K562 (cell line): ENCODE data around the gene GPR85. TPM values are rescaled to one million over a fixed set of nuclear protein-coding genes. Genes with fewer than 3 reads are reported as not detected.

ENCODE experiments used
- ATF1 ChIP-seq, 2 experiments: fragments of 450-650 bp in 1 of 2; IDR thresholded peaks; 2 replicates each; pipeline ENCODE4 v1.6.1; 2016; ENCODE audit warnings: missing compliant biosample characterization in 1 of 2, missing genetic modification characterization in 1 of 2
- KLF16 ChIP-seq: IDR thresholded peaks from 2 replicates; pipeline ENCODE4 v1.6.1; 2016; ENCODE audit warnings: antibody characterized with exemption
- MGA ChIP-seq: fragments of 450-650 bp; IDR thresholded peaks from 2 replicates; pipeline ENCODE4 v1.6.1; 2016; ENCODE audit warnings: mild to moderate bottlenecking, moderate library complexity
- ZBED1 ChIP-seq: IDR thresholded peaks from 2 replicates; pipeline ENCODE4 v1.6.1; 2014
- ZEB2 ChIP-seq: fragments of 450-650 bp; IDR thresholded peaks from 2 replicates; pipeline ENCODE4 v1.6.1; 2016
- ZNF184 ChIP-seq: sonication (generic); formaldehyde crosslinking; IDR thresholded peaks from 2 replicates; pipeline ENCODE4 v1.5.0; 2020; ENCODE audit warnings: missing genetic modification reagents
- polyA plus RNA-seq, 8 experiments: library from polyadenylated mRNA; depleted of rRNA in 4 of 8; stranded (reverse) in 5 of 8; unstranded in 3 of 8; fragments of >200 nt; fragmentation: Nextera tagmentation in 2 of 8; fragmentation: Illumina TruSeq in 1 of 8; extraction: Ambion mirVana in 2 of 8; extraction: Trizol in 1 of 8; gene quantifications; 2 replicates each; pipeline versions ENCODE4 v1.2.1 to v1.2.3, GENCODE V29; 2011 to 2014; ENCODE audit warnings: inconsistent platforms in 1 of 8, missing spikeins in 1 of 8
- total RNA-seq, 7 experiments: library from RNA; depleted of rRNA in 6 of 7; stranded (reverse); fragments of >200 nt in 6 of 7; fragmentation: Illumina TruSeq in 2 of 7; extraction: Trizol in 2 of 7; gene quantifications; 2 replicates each; pipeline versions ENCODE4 v1.2.1 to v1.2.3, GENCODE V29; 2011 to 2021; ENCODE audit warnings: low replicate concordance in 1 of 7
- TF ChIP-seq, protein P1 (sequence below), 2 experiments: fragments of 450-650 bp in 1 of 2; sonication (generic) in 1 of 2; formaldehyde crosslinking in 1 of 2; IDR thresholded peaks; 2 replicates each; pipeline versions ENCODE4 v1.7.1 to v1.9.0; 2016 to 2022; ENCODE audit warnings: inconsistent platforms in 1 of 2, mild to moderate bottlenecking in 1 of 2, missing genetic modification reagents in 1 of 2

The GPR85 gene
- total and polyA plus RNA-seq, 9 of the 15 experiments (the other 6 are each of a cell fraction or from before 2014, with no cell fraction given): 2.9 to 18.2 (median 4.0) TPM

- TF ChIP-seq, protein P1, sequence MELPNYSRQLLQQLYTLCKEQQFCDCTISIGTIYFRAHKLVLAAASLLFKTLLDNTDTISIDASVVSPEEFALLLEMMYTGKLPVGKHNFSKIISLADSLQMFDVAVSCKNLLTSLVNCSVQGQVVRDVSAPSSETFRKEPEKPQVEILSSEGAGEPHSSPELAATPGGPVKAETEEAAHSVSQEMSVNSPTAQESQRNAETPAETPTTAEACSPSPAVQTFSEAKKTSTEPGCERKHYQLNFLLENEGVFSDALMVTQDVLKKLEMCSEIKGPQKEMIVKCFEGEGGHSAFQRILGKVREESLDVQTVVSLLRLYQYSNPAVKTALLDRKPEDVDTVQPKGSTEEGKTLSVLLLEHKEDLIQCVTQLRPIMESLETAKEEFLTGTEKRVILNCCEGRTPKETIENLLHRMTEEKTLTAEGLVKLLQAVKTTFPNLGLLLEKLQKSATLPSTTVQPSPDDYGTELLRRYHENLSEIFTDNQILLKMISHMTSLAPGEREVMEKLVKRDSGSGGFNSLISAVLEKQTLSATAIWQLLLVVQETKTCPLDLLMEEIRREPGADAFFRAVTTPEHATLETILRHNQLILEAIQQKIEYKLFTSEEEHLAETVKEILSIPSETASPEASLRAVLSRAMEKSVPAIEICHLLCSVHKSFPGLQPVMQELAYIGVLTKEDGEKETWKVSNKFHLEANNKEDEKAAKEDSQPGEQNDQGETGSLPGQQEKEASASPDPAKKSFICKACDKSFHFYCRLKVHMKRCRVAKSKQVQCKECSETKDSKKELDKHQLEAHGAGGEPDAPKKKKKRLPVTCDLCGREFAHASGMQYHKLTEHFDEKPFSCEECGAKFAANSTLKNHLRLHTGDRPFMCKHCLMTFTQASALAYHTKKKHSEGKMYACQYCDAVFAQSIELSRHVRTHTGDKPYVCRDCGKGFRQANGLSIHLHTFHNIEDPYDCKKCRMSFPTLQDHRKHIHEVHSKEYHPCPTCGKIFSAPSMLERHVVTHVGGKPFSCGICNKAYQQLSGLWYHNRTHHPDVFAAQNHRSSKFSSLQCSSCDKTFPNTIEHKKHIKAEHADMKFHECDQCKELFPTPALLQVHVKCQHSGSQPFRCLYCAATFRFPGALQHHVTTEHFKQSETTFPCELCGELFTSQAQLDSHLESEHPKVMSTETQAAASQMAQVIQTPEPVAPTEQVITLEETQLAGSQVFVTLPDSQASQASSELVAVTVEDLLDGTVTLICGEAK (IDR thresholded peaks at IDR 0.05): peak; percentile 57
- TF ChIP-seq, protein P1 (CRISPR knock-in tag; IDR thresholded peaks at IDR 0.05): peak; percentile 10; the same call in 1 of the 2 replicates
- TF ChIP-seq MGA (no peak), ZBED1 (0 out of 2 replicates have a peak, but pooled peaks have one; percentile 19), ZNF184 (CRISPR knock-in tag) (no peak), ATF1 (CRISPR knock-in tag; IDR thresholded peaks at IDR 0.05) (no peak), ATF1 (tag; IDR thresholded peaks at IDR 0.05) (no peak), KLF16 (no peak), ZEB2 (peak; percentile 35; the same call in 1 of the 2 replicates)
Measured at GRCh38 chr7:113085781-113086390, 741 bp downstream of the GPR85 start (continued).
